ENCODE measurements around the gene ALG14.

The ALG14 gene

GRCh38 chr1:94980582-94981574 lies 91.9 kb downstream of the ALG14 start:
- H3K9me3 Mint-ChIP-seq = no peaks in the 10 kb centered on the region

GRCh38 chr1:94979656-94980581 lies 92.8 kb downstream of the ALG14 start:
- Mint-ChIP-seq H3K27me3 (ENCODE audit: low read depth) (peaks cover 2% of the 10 kb centered on the region), H3K4me1 (ENCODE audit: low read depth) (peaks cover 4% of the 10 kb centered on the region), H3K9me3 (no peaks in the 10 kb centered on the region), H3K27ac (no peak overlapping the region), H3K4me3 (no peak overlapping the region), H3K36me3 (ENCODE audit: low read depth) (no peaks in the 10 kb centered on the region)

More at GRCh38 chr1:94980582-94981574, 91.9 kb downstream of the ALG14 start:
- H3K27me3 Mint-ChIP-seq (ENCODE audit: low read depth) = no peaks in the 10 kb centered on the region
- no peaks in the 10 kb centered on the region for H3K36me3 Mint-ChIP-seq (ENCODE audit: low read depth)
- H3K4me1 Mint-ChIP-seq (ENCODE audit: low read depth) = peaks cover 4% of the 10 kb centered on the region
- no peak overlapping the region for H3K27ac Mint-ChIP-seq
- H3K4me3 Mint-ChIP-seq = no peak overlapping the region

GRCh38 chr1:94979131-94979530 lies 93.6 kb downstream of the ALG14 start:
- Mint-ChIP-seq H3K9me3 (no peaks in the 10 kb centered on the region), H3K4me3 (no peak overlapping the region), H3K27ac (no peak overlapping the region), H3K36me3 (ENCODE audit: low read depth) (no peaks in the 10 kb centered on the region), H3K4me1 (ENCODE audit: low read depth) (peaks cover 4% of the 10 kb centered on the region), H3K27me3 (ENCODE audit: low read depth) (peaks cover 4% of the 10 kb centered on the region)

- Mint-ChIP-seq H3K4me3 (no peak overlapping the region), H3K27me3 (ENCODE audit: low read depth) (peaks cover 4% of the 10 kb centered on the region), H3K36me3 (ENCODE audit: low read depth) (no peaks in the 10 kb centered on the region), H3K27ac (no peak overlapping the region), H3K9me3 (no peaks in the 10 kb centered on the region), H3K4me1 (ENCODE audit: low read depth) (peaks cover 4% of the 10 kb centered on the region)
Observed at GRCh38 chr1:94978401-94978800, 94.3 kb downstream of the ALG14 start.

GRCh38 chr1:94976971-94977548 lies 95.7 kb downstream of the ALG14 start:
- Mint-ChIP-seq H3K36me3 (ENCODE audit: low read depth) (no peaks in the 10 kb centered on the region), H3K27me3 (ENCODE audit: low read depth) (peaks cover 4% of the 10 kb centered on the region), H3K4me1 (ENCODE audit: low read depth) (peaks cover 4% of the 10 kb centered on the region), H3K9me3 (no peaks in the 10 kb centered on the region), H3K27ac (no peak overlapping the region), H3K4me3 (no peak overlapping the region)

- Mint-ChIP-seq H3K4me1 (ENCODE audit: low read depth) (no peaks in the 10 kb centered on the region), H3K27ac (no peak overlapping the region), H3K36me3 (ENCODE audit: low read depth) (no peaks in the 10 kb centered on the region), H3K4me3 (no peak overlapping the region), H3K27me3 (ENCODE audit: low read depth) (peaks cover 4% of the 10 kb centered on the region), H3K9me3 (no peaks in the 10 kb centered on the region)
Observed at GRCh38 chr1:94974824-94975223, 97.9 kb downstream of the ALG14 start.

- H3K9me3 Mint-ChIP-seq = no peaks in the 10 kb centered on the region
Observed at GRCh38 chr1:94974241-94974640, 98.5 kb downstream of the ALG14 start.

GRCh38 chr1:94973309-94973922 lies 99.3 kb downstream of the ALG14 start:
- Mint-ChIP-seq H3K4me1 (ENCODE audit: low read depth) (no peaks in the 10 kb centered on the region), H3K27me3 (ENCODE audit: low read depth) (peaks cover 4% of the 10 kb centered on the region), H3K36me3 (ENCODE audit: low read depth) (no peaks in the 10 kb centered on the region), H3K27ac (no peak overlapping the region), H3K9me3 (no peaks in the 10 kb centered on the region), H3K4me3 (no peak overlapping the region)

More at GRCh38 chr1:94974241-94974640, 98.5 kb downstream of the ALG14 start:
- Mint-ChIP-seq H3K36me3 (ENCODE audit: low read depth) (no peaks in the 10 kb centered on the region), H3K27ac (no peak overlapping the region), H3K4me3 (no peak overlapping the region), H3K4me1 (ENCODE audit: low read depth) (no peaks in the 10 kb centered on the region), H3K27me3 (ENCODE audit: low read depth) (peaks cover 4% of the 10 kb centered on the region)

GRCh38 chr1:94971491-94971924 lies 101.2 kb downstream of the ALG14 start:
- Mint-ChIP-seq H3K27ac (no peak overlapping the region), H3K4me1 (ENCODE audit: low read depth) (no peaks in the 10 kb centered on the region), H3K27me3 (ENCODE audit: low read depth) (peaks cover 4% of the 10 kb centered on the region), H3K4me3 (no peak overlapping the region), H3K9me3 (no peaks in the 10 kb centered on the region), H3K36me3 (ENCODE audit: low read depth) (no peaks in the 10 kb centered on the region)

GRCh38 chr1:94970783-94971182 lies 102.0 kb downstream of the ALG14 start:
- no peaks in the 10 kb centered on the region for H3K36me3 Mint-ChIP-seq (ENCODE audit: low read depth)

GRCh38 chr1:94969137-94969536 lies 103.6 kb downstream of the ALG14 start:
- Mint-ChIP-seq H3K4me1 (ENCODE audit: low read depth) (no peaks in the 10 kb centered on the region), H3K27ac (no peak overlapping the region), H3K4me3 (no peak overlapping the region), H3K9me3 (no peaks in the 10 kb centered on the region), H3K27me3 (ENCODE audit: low read depth) (no peaks in the 10 kb centered on the region), H3K36me3 (ENCODE audit: low read depth) (no peaks in the 10 kb centered on the region)

More at GRCh38 chr1:94970783-94971182, 102.0 kb downstream of the ALG14 start:
- H3K9me3 Mint-ChIP-seq = no peaks in the 10 kb centered on the region
- no peak overlapping the region for H3K27ac Mint-ChIP-seq
- no peak overlapping the region for H3K4me3 Mint-ChIP-seq
- H3K27me3 Mint-ChIP-seq (ENCODE audit: low read depth) = peaks cover 4% of the 10 kb centered on the region
- H3K4me1 Mint-ChIP-seq (ENCODE audit: low read depth) = no peaks in the 10 kb centered on the region

GRCh38 chr1:94966033-94966432 lies 106.7 kb downstream of the ALG14 start:
- Mint-ChIP-seq H3K27me3 (ENCODE audit: low read depth) (no peaks in the 10 kb centered on the region), H3K4me3 (no peak overlapping the region), H3K9me3 (no peaks in the 10 kb centered on the region), H3K36me3 (ENCODE audit: low read depth) (peaks cover 2% of the 10 kb centered on the region), H3K27ac (no peak overlapping the region), H3K4me1 (ENCODE audit: low read depth) (peaks cover 5% of the 10 kb centered on the region)

- H3K4me1 Mint-ChIP-seq (ENCODE audit: low read depth) = peaks cover 5% of the 10 kb centered on the region
- H3K27ac Mint-ChIP-seq = no peak overlapping the region
- H3K36me3 Mint-ChIP-seq (ENCODE audit: low read depth) = peaks cover 2% of the 10 kb centered on the region
- H3K27me3 Mint-ChIP-seq (ENCODE audit: low read depth) = no peaks in the 10 kb centered on the region
- no peaks in the 10 kb centered on the region for H3K9me3 Mint-ChIP-seq
- no peak overlapping the region for H3K4me3 Mint-ChIP-seq
Observed at GRCh38 chr1:94963864-94964263, 108.9 kb downstream of the ALG14 start.

Measured in T-helper 1 cell treated with Interleukin-12 subunit alpha and Interleukin-12 subunit beta and Interleukin-4 antibody, amounts not matched to agents 30 μg/mL and 1 μg/mL, for 36 hours (primary cell).